Keratinocyte (primary cell): ENCODE data around the gene DNAI7.

Source experiments
- EZH2 ChIP-seq: IDR thresholded peaks from one replicate; pipeline ENCODE4 v1.6.1; 2012; ENCODE audit warnings: inconsistent platforms, mild to moderate bottlenecking, low read length, moderate library complexity
- TF ChIP-seq, protein P1 (sequence below), 3 experiments: IDR thresholded peaks in 1 of 3; conservative IDR thresholded peaks in 1 of 3; optimal IDR thresholded peaks in 1 of 3; 2 replicates in 2 of 3; 3 replicates in 1 of 3; pipeline versions ENCODE3 to v1.5.1; 2011; ENCODE audit warnings: low read length in 3 of 3, mild to moderate bottlenecking in 3 of 3, moderate library complexity in 2 of 3, control low read depth in 1 of 3, inconsistent platforms in 1 of 3; ENCODE audit not compliant: insufficient read depth in 2 of 3; ENCODE audit errors: extremely low read depth in 1 of 3

GRCh38 chr12:25184132-25184531, 10.8 kb downstream of the DNAI7 start:
- no peak for TF ChIP-seq EZH2
- TF ChIP-seq, protein P1, sequence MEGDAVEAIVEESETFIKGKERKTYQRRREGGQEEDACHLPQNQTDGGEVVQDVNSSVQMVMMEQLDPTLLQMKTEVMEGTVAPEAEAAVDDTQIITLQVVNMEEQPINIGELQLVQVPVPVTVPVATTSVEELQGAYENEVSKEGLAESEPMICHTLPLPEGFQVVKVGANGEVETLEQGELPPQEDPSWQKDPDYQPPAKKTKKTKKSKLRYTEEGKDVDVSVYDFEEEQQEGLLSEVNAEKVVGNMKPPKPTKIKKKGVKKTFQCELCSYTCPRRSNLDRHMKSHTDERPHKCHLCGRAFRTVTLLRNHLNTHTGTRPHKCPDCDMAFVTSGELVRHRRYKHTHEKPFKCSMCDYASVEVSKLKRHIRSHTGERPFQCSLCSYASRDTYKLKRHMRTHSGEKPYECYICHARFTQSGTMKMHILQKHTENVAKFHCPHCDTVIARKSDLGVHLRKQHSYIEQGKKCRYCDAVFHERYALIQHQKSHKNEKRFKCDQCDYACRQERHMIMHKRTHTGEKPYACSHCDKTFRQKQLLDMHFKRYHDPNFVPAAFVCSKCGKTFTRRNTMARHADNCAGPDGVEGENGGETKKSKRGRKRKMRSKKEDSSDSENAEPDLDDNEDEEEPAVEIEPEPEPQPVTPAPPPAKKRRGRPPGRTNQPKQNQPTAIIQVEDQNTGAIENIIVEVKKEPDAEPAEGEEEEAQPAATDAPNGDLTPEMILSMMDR (optimal IDR thresholded peaks at IDR 0.05 in 1 of 3, IDR thresholded peaks at IDR 0.05 in 1 of 3, conservative IDR thresholded peaks at IDR 0.05 in 1 of 3; ENCODE audit: extremely low read depth in 1 of 3, insufficient read depth in 2 of 3, low read length in 3 of 3): no peak
